GM12872 (cell line): ENCODE results near the gene CARS2.

ENCODE experiments used
- TF ChIP-seq, protein P1 (sequence below): IDR thresholded peaks from 3 replicates; pipeline ENCODE4 v1.5.1; 2011; ENCODE audit warnings: low read depth, mild to moderate bottlenecking, low read length, moderate library complexity; ENCODE audit not compliant: insufficient read depth

The CARS2 gene

DNA sequence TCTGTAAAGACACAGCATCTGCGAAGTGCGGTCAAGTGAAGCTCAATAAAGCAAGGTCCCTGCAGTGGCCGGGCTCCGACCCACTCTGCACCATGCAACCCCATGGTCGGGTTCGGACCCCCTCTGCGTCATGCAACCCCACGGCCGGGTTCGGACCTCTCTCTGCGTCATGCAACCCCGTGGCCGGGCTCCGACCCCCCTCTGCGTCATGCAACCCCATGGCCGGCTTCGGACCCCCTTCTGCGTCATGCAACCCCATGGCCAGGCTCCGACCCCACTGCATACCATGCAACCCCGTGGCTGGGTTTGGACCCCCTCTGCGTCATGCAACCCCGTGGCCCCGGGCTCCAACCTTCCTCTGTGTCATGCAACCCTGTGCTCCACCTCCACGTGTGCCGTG lies 43.8 kb downstream of the CARS2 start:
- TF ChIP-seq, protein P1, sequence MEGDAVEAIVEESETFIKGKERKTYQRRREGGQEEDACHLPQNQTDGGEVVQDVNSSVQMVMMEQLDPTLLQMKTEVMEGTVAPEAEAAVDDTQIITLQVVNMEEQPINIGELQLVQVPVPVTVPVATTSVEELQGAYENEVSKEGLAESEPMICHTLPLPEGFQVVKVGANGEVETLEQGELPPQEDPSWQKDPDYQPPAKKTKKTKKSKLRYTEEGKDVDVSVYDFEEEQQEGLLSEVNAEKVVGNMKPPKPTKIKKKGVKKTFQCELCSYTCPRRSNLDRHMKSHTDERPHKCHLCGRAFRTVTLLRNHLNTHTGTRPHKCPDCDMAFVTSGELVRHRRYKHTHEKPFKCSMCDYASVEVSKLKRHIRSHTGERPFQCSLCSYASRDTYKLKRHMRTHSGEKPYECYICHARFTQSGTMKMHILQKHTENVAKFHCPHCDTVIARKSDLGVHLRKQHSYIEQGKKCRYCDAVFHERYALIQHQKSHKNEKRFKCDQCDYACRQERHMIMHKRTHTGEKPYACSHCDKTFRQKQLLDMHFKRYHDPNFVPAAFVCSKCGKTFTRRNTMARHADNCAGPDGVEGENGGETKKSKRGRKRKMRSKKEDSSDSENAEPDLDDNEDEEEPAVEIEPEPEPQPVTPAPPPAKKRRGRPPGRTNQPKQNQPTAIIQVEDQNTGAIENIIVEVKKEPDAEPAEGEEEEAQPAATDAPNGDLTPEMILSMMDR, result no peak

DNA sequence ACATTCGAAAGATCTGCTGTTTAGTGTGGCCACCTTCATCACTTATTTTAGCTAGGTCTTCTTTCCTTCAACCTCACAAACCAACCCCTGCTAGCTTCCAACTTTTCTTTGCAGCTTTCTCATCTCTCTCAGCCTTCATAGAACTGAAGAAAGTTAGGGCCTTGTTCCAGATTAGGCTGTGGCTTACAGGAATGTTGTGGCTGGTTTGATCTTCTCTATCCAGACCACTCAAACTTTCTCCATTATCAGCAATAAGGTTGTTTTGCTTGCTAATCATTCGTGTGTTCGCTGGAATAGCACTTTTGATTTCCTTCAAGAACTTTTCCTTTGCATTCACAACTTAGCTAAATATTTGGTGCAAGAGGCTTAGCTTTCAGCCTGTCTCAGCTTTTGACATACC lies 44.7 kb downstream of the CARS2 start:
- TF ChIP-seq, protein P1, result no peak

DNA sequence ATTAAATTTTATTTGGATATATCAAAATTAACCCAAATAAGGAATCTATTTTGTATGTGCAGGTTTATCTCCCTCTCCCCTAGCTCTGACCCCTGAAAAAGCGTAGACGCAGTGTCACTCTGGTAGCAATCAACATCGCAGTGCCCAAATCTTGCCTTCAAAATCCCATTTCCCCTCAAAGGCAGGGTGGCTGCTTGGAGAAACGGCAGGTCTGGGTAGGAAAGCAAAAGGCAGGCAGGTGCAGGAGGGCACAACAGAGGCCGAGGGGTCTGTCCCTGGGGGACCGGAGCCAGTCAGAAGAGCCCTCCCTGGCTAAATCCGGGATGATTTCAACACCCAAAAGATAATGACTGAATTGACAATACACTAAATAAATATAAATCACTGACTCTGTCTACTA lies 48.7 kb downstream of the CARS2 start:
- TF ChIP-seq, protein P1, result no peak

DNA sequence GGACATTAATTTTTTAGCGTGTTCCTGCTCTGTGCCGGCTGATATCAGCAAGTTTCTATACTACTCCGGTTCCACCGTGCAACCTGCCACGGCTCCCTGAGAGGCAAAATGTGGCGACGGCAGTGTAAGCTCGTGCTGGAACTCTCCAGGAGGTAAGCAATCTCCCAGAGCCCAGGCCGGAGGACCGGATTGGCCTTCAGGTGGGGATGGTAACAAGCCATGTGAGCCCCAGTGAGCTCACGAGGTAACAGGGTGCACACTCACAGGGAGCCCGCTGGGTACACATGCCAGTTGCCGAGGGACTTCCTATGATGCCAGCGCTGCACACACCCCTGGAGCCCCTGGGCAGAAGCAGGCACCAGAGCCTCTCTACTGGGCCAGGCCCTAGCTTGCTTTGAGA lies 52.1 kb downstream of the CARS2 start:
- TF ChIP-seq, protein P1, result no peak

DNA sequence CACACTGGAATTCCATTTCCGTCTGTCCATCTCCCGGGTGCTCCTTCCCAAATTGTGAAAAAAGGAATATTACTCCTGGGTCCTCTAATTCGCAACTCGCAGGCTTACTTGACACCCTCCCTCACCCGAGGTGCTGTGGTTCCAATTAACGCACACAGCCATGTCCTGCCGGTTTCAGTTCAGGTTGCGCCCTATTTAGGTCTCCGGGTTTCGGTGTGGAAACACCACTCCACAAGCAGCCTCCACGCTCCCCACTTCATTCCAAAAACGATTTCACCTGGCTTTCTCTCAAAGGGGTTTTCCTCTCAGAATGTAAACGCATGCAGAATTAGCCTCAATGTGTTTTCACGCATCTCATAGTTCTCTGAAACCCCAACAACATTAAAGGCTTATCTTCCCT lies 52.6 kb downstream of the CARS2 start:
- TF ChIP-seq, protein P1, result no peak

DNA sequence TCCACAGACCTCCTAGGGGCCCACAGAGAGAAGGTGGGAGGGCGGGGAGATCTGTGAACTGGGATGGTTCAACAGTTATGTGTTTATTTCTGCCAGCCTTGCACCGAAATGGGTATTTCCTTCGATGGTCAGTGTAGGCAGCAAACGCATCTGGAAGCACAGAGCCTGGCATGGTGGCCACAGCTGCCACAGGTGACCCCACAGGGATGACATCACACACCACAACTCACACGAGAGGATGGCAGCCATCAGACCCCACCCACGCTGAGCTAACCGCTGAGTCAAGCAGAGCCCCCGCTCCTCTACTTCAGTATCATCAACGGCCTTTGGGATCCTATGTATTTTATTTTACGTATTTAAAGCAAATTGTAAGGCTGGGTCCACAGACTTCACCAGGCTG lies 53.2 kb downstream of the CARS2 start:
- TF ChIP-seq, protein P1, result no peak

DNA sequence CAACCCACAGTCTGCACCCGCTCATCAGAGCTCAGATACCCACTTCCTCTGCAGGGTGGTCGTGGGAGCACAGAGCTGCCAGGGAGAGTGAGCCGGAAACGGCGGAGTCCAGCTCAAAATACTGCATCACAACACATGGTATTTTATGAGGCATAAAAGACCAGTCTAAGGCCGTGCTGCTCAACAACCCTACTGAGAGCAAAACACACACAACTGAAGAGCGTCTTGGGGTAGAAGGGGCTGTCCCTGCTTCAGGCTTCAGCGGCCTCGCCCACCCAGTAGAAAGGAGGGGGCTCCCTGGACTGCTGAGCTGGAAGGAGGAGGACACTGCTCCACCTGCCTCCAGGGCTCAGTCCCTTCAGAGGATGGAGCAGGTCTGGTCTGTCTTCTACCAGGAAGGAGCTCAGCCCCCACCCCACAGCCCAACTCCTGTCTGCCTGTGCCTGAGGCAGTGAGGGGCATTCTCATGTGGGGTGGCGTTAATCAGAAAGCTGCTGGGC lies 53.6 kb downstream of the CARS2 start:
- TF ChIP-seq, protein P1, result no peak
